Naive thymus-derived CD4-positive, alpha-beta T cell (primary cell): ENCODE measurements around the gene DDX31. TPM values are rescaled to one million over a fixed set of nuclear protein-coding genes. Genes with fewer than 3 reads are reported as not detected.

Experiments used
- ATAC-seq: fragments of 150-1000 bp; cut with Tn5 transposase; 2 replicates; pipeline ENCODE4 v1.10.0; 2021; ENCODE audit warnings: mild to moderate bottlenecking, moderate library complexity
- CTCF ChIA-PET: fragments of 350-600 bp; sonication (Branson Sonifier 250); formaldehyde crosslinking; loops from one replicate; lab custom pipeline; 2021; ENCODE audit warnings: antibody characterized with exemption; lab: Charles Lee
- POLR2A ChIA-PET: fragments of 350-600 bp; sonication (Branson Sonifier 250); formaldehyde crosslinking; loops from one replicate; lab custom pipeline; 2021; ENCODE audit warnings: antibody characterized with exemption, inconsistent platforms; lab: Charles Lee
- DNase-seq, 9 donors: peaks; one replicate each; pipeline versions ENCODE4 v3.0.0 to v3.0.0-alpha.2; 2020 to 2022; ENCODE audit warnings: mixed read lengths in 1 of 9
- H3K27ac ChIP-seq: one replicate; pipeline ENCODE4 v1.7.0; 2013; ENCODE audit warnings: mild to moderate bottlenecking, low read depth, low read length, moderate library complexity
- H3K27me3 ChIP-seq, 2 donors: one replicate each; pipeline ENCODE4 v1.7.0; 2013; ENCODE audit warnings: low read length in 2 of 2, mild to moderate bottlenecking in 2 of 2, moderate library complexity in 2 of 2; ENCODE audit not compliant: control insufficient read depth in 2 of 2, insufficient read depth in 2 of 2
- H3K36me3 ChIP-seq, 3 experiments: 1 replicate in 2 of 3; 2 replicates in 1 of 3; pipeline ENCODE4 v1.7.0; 2013; ENCODE audit warnings: low read length in 3 of 3, mild to moderate bottlenecking in 3 of 3, moderate library complexity in 1 of 3; ENCODE audit not compliant: insufficient read depth in 3 of 3, control insufficient read depth in 2 of 3
- H3K4me1 ChIP-seq, 2 donors: one replicate each; pipeline ENCODE4 v1.7.0; 2013; ENCODE audit warnings: low read length in 2 of 2, mild to moderate bottlenecking in 2 of 2, moderate library complexity in 1 of 2; ENCODE audit not compliant: control insufficient read depth in 2 of 2, insufficient read depth in 2 of 2
- H3K4me3 ChIP-seq: 2 replicates; pipeline ENCODE4 v1.7.0; 2013; ENCODE audit warnings: mild to moderate bottlenecking, low read length
- H3K9me3 ChIP-seq, 3 experiments: 1 replicate in 2 of 3; 2 replicates in 1 of 3; pipeline ENCODE4 v1.7.0; 2013; ENCODE audit warnings: low read length in 3 of 3; ENCODE audit not compliant: control insufficient read depth in 2 of 3
- H3K27ac Mint-ChIP-seq, 9 donors: one replicate each; pipeline ENCODE4 v1.8.0; 2020 to 2022; ENCODE audit warnings: mixed read lengths in 9 of 9, mild to moderate bottlenecking in 8 of 9, moderate library complexity in 5 of 9, inconsistent platforms in 2 of 9
- H3K27me3 Mint-ChIP-seq, 5 donors: one replicate each; pipeline ENCODE4 v1.8.0; 2021 to 2022; ENCODE audit warnings: mixed read lengths in 5 of 5, mild to moderate bottlenecking in 1 of 5
- H3K36me3 Mint-ChIP-seq, 5 donors: one replicate each; pipeline ENCODE4 v1.8.0; 2020 to 2022; ENCODE audit warnings: mixed read lengths in 5 of 5, mild to moderate bottlenecking in 3 of 5, inconsistent platforms in 1 of 5
- H3K4me1 Mint-ChIP-seq, 7 donors: one replicate each; pipeline ENCODE4 v1.8.0; 2020 to 2022; ENCODE audit warnings: mixed read lengths in 7 of 7, mild to moderate bottlenecking in 3 of 7, inconsistent platforms in 1 of 7
- H3K4me3 Mint-ChIP-seq, 10 donors: one replicate each; pipeline ENCODE4 v1.8.0; 2020 to 2022; ENCODE audit warnings: mild to moderate bottlenecking in 10 of 10, mixed read lengths in 10 of 10, moderate library complexity in 6 of 10, inconsistent platforms in 2 of 10
- H3K9me3 Mint-ChIP-seq, 11 donors: one replicate each; pipeline ENCODE4 v1.8.0; 2020 to 2022; ENCODE audit warnings: mixed read lengths in 11 of 11, mild to moderate bottlenecking in 4 of 11, inconsistent platforms in 1 of 11, moderate library complexity in 1 of 11
- intact Hi-C, 2 donors: fragments of 100-400 bp; cut with micrococcal nuclease; formaldehyde crosslinking; loops; one replicate each; pipeline ENCODE4 v1.15.1; 2023
- polyA plus RNA-seq, 2 donors: library from polyadenylated mRNA; unstranded; fragments of 300-500 nt; fragmentation: Illumina TruSeq; gene quantifications; one replicate each; pipeline ENCODE4 v1.2.3, GENCODE V29; 2021
- total RNA-seq, 6 experiments: library from RNA in 5 of 6; stranded (reverse) in 5 of 6; gene quantifications; 1 replicate in 5 of 6; 2 replicates in 1 of 6; pipeline ENCODE4 v1.2.3 and lab custom pipeline; 2021 to 2026

The DDX31 gene
- total and polyA plus RNA-seq, 7 experiments from 2014 or later, result 8.2 to 28.0 (median 18.2) TPM

GRCh38 chr9:132597073-132597775, 72.6 kb downstream of the DDX31 start:
- H3K36me3 ChIP-seq, result peaks cover 0 to 69% (median 3%) of the 10 kb centered on the region in 3 experiments
- H3K4me3 ChIP-seq, result no peak overlapping the region
- H3K9me3 Mint-ChIP-seq, result no peaks in the 10 kb centered on the region
- no peaks in the 10 kb centered on the region for H3K9me3 ChIP-seq
- H3K4me1 ChIP-seq, result no peaks in the 10 kb centered on the region
- no peak overlapping the region for H3K4me3 Mint-ChIP-seq
- H3K27ac ChIP-seq, result no peak overlapping the region
- peaks cover 8 to 89% (median 66%) of the 10 kb centered on the region in 5 donors for H3K36me3 Mint-ChIP-seq
- no peak overlapping the region for H3K27ac Mint-ChIP-seq
- ChIA-PET POLR2A (no interaction called here), CTCF (no interaction called here)
- intact Hi-C loops, result no loop called here
- DNase-seq, result no peak
- no peak for ATAC-seq
- peaks cover 4 to 44% (median 19%) of the 10 kb centered on the region in 5 donors for H3K27me3 Mint-ChIP-seq
- peaks cover 0 to 8% (median 0%) of the 10 kb centered on the region in 7 donors for H3K4me1 Mint-ChIP-seq
- H3K27me3 ChIP-seq, result no peaks in the 10 kb centered on the region

GRCh38 chr9:132596200-132596599, 73.6 kb downstream of the DDX31 start:
- Mint-ChIP-seq H3K36me3 (peaks cover 9 to 79% (median 56%) of the 10 kb centered on the region in 5 donors), H3K4me3 (no peak overlapping the region), H3K27ac (no peak overlapping the region), H3K9me3 (no peaks in the 10 kb centered on the region), H3K4me1 (peaks cover 0 to 12% (median 3%) of the 10 kb centered on the region in 7 donors), H3K27me3 (peaks cover 14 to 54% (median 30%) of the 10 kb centered on the region in 5 donors)
- intact Hi-C loops, result no loop called here
- DNase-seq (no peak), ATAC-seq (no peak)
- H3K27ac ChIP-seq, result no peak overlapping the region
- ChIA-PET POLR2A (no interaction called here), CTCF (no interaction called here)
- no peak overlapping the region for H3K4me3 ChIP-seq
- H3K9me3 ChIP-seq, result no peaks in the 10 kb centered on the region
- H3K36me3 ChIP-seq, result peaks cover 0 to 58% (median 3%) of the 10 kb centered on the region in 3 experiments
- H3K4me1 ChIP-seq, result no peaks in the 10 kb centered on the region
- no peaks in the 10 kb centered on the region for H3K27me3 ChIP-seq

GRCh38 chr9:132595319-132595718, 74.5 kb downstream of the DDX31 start:
- Histone ChIP-seq H3K4me3 (no peak overlapping the region), H3K9me3 (no peaks in the 10 kb centered on the region), H3K4me1 (no peaks in the 10 kb centered on the region), H3K27me3 (no peaks in the 10 kb centered on the region), H3K36me3 (peaks cover 0 to 49% (median 3%) of the 10 kb centered on the region in 3 experiments), H3K27ac (no peak overlapping the region)
- peaks cover 0 to 13% (median 3%) of the 10 kb centered on the region in 7 donors for H3K4me1 Mint-ChIP-seq
- no peak overlapping the region for H3K27ac Mint-ChIP-seq
- ATAC-seq, result no peak
- H3K4me3 Mint-ChIP-seq, result no peak overlapping the region
- POLR2A ChIA-PET, result no interaction called here
- CTCF ChIA-PET, result no interaction called here
- no peaks in the 10 kb centered on the region for H3K9me3 Mint-ChIP-seq
- H3K27me3 Mint-ChIP-seq, result peaks cover 20 to 56% (median 35%) of the 10 kb centered on the region in 5 donors
- intact Hi-C loops, result no loop called here
- H3K36me3 Mint-ChIP-seq, result peaks cover 7 to 70% (median 49%) of the 10 kb centered on the region in 5 donors
- no peak for DNase-seq

- Histone ChIP-seq H3K27ac (no peak overlapping the region), H3K4me1 (no peaks in the 10 kb centered on the region), H3K9me3 (no peaks in the 10 kb centered on the region), H3K36me3 (peaks cover 0 to 42% (median 3%) of the 10 kb centered on the region in 3 experiments), H3K27me3 (no peaks in the 10 kb centered on the region), H3K4me3 (no peak overlapping the region)
- Mint-ChIP-seq H3K4me3 (no peak overlapping the region), H3K4me1 (peaks cover 0 to 13% (median 6%) of the 10 kb centered on the region in 7 donors), H3K27me3 (peaks cover 26 to 49% (median 38%) of the 10 kb centered on the region in 5 donors), H3K36me3 (peaks cover 6 to 62% (median 40%) of the 10 kb centered on the region in 5 donors), H3K9me3 (no peaks in the 10 kb centered on the region), H3K27ac (no peak overlapping the region)
- DNase-seq, result no peak
- ChIA-PET POLR2A (no interaction called here), CTCF (interaction anchor here (0.6 kb wide), 1 partner anchor 93 kb away, joined by 3 read pairs; no protein-coding TSS in a partner anchor)
- intact Hi-C loops, result no loop called here
- no peak for ATAC-seq
Measured at GRCh38 chr9:132594412-132594811, 75.4 kb downstream of the DDX31 start.

GRCh38 chr9:132592451-132592850, 77.3 kb downstream of the DDX31 start:
- ATAC-seq (no peak), DNase-seq (no peak)
- CTCF ChIA-PET, result no interaction called here
- intact Hi-C loops, result no loop called here
- Mint-ChIP-seq H3K36me3 (peaks cover 6 to 43% (median 23%) of the 10 kb centered on the region in 5 donors), H3K27me3 (peaks cover 32 to 64% (median 44%) of the 10 kb centered on the region in 5 donors), H3K4me3 (no peak overlapping the region), H3K4me1 (peaks cover 0 to 18% (median 10%) of the 10 kb centered on the region in 7 donors), H3K27ac (no peak overlapping the region), H3K9me3 (no peaks in the 10 kb centered on the region)
- Histone ChIP-seq H3K4me3 (no peak overlapping the region), H3K27me3 (peaks cover 0 to 4% of the 10 kb centered on the region in 2 donors), H3K9me3 (no peaks in the 10 kb centered on the region), H3K4me1 (no peaks in the 10 kb centered on the region), H3K27ac (no peak overlapping the region), H3K36me3 (peaks cover 0 to 31% (median 0%) of the 10 kb centered on the region in 3 experiments)
- POLR2A ChIA-PET, result no interaction called here

- no peaks in the 10 kb centered on the region for H3K9me3 Mint-ChIP-seq
- H3K36me3 Mint-ChIP-seq, result peaks cover 6 to 38% (median 22%) of the 10 kb centered on the region in 5 donors
- intact Hi-C loops, result no loop called here
- ATAC-seq (no peak), DNase-seq (no peak)
- H3K4me3 Mint-ChIP-seq, result peak overlapping the region in 1 of 10 donors; percentile 19
- Histone ChIP-seq H3K36me3 (peaks cover 0 to 24% (median 0%) of the 10 kb centered on the region in 3 experiments), H3K4me1 (no peaks in the 10 kb centered on the region), H3K4me3 (no peak overlapping the region), H3K27me3 (peaks cover 0 to 4% of the 10 kb centered on the region in 2 donors), H3K27ac (no peak overlapping the region), H3K9me3 (no peaks in the 10 kb centered on the region)
- H3K4me1 Mint-ChIP-seq, result peaks cover 0 to 18% (median 10%) of the 10 kb centered on the region in 7 donors
- POLR2A ChIA-PET, result no interaction called here
- peaks cover 32 to 67% (median 48%) of the 10 kb centered on the region in 5 donors for H3K27me3 Mint-ChIP-seq
- CTCF ChIA-PET, result no interaction called here
- no peak overlapping the region for H3K27ac Mint-ChIP-seq
Measured at GRCh38 chr9:132591751-132592314, 78.0 kb downstream of the DDX31 start.
